ENCODE results near the gene CD160. TPM values are rescaled to one million over a fixed set of nuclear protein-coding genes. Genes with fewer than 3 reads are reported as not detected.

Gene CD160
- total RNA-seq, 1 donor from 2014 or later, result not detected

DNA sequence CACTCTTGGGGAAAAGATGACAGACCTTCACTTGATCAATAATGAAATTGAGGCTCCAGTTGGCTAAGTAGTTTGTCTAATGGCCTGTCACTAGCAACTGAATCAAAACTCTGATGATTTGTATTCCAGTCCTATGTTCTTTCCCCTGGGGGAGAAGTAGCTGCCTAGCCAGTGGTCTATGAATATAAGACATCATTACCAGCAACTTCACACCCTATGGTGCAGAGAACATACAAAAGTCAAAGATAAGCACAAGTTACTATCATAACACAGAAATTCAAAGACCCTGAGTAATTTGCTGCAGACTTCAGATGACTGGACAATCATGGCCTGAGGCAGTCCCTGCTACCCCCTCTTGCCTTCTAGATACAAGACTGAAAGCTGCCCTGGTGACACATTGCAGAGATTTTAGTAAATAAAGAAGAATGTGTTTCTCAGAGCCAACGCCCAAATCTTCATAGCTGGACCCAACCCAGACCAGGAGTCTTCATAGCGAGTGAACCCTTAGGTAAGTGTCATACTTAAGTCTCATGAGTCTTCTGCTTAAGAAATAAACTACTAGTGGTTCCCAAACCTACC is 13.1 kb upstream of the CD160 start:
- no peak overlapping the region for H3K4me3 Mint-ChIP-seq (ENCODE audit: unreplicated experiment)
- TF ChIP-seq, protein P1, sequence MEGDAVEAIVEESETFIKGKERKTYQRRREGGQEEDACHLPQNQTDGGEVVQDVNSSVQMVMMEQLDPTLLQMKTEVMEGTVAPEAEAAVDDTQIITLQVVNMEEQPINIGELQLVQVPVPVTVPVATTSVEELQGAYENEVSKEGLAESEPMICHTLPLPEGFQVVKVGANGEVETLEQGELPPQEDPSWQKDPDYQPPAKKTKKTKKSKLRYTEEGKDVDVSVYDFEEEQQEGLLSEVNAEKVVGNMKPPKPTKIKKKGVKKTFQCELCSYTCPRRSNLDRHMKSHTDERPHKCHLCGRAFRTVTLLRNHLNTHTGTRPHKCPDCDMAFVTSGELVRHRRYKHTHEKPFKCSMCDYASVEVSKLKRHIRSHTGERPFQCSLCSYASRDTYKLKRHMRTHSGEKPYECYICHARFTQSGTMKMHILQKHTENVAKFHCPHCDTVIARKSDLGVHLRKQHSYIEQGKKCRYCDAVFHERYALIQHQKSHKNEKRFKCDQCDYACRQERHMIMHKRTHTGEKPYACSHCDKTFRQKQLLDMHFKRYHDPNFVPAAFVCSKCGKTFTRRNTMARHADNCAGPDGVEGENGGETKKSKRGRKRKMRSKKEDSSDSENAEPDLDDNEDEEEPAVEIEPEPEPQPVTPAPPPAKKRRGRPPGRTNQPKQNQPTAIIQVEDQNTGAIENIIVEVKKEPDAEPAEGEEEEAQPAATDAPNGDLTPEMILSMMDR (IDR thresholded peaks at IDR 0.05; ENCODE audit: partially characterized antibody, unreplicated experiment), result no peak

DNA sequence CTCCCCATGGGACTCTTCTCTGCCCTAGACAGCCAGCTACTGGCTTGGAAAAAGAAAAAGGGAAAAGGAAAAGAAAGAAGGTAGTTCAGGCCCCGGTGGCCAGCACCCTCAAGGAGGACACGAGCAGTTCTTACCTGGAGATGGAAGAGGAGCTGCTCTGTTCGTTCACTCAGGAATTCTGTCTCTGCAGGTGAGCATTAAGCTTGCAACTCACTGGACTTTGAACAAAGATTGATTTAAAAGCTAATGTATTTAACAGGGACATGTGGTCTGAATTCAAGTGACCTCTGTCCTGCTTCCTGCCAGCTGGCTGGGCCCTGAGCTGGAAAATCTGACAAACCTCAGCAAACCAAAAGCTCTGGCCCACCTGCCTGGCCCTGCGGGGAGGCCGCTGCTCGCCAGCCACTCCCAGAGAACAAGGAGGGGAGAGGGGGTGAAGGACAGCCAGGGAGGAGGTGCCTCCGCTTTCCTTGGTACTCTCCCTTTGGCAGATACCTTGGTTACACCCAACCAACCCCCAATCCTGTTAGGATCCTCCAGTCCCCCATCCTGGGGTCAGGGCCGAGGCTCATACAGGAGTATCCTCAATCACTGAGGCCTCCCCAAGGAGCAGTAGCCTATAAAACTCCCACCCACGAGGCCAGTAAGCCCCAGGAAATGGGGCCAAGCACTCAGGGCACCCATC is 12.0 kb upstream of the CD160 start, which contains the start of gene PDZK1:
PDZK1 (minus strand) TSS at position 186 of the 685 bp plus-strand sequence. CDS start 19,347 bp downstream, outside the sequence.
- Mint-ChIP-seq H3K4me3 (ENCODE audit: unreplicated experiment) (no peak within 1 kb of the TSS), H3K9me3 (ENCODE audit: unreplicated experiment) (no peaks in the 10 kb centered on the region), H3K4me1 (ENCODE audit: low read depth, unreplicated experiment) (peaks cover 2% of the 10 kb centered on the region), H3K36me3 (ENCODE audit: unreplicated experiment) (no peaks in the 10 kb centered on the region), H3K27me3 (ENCODE audit: unreplicated experiment) (peaks cover 2% of the 10 kb centered on the region), H3K27ac (ENCODE audit: unreplicated experiment) (no peak within 1 kb of the TSS)
- TF ChIP-seq, protein P1 (IDR thresholded peaks at IDR 0.05; ENCODE audit: partially characterized antibody, unreplicated experiment), result no peak
- DNase-seq, result no peak

More for the DNA sequence above, 13.1 kb upstream of the CD160 start:
- Mint-ChIP-seq H3K27ac (ENCODE audit: unreplicated experiment) (no peak overlapping the region), H3K36me3 (ENCODE audit: unreplicated experiment) (no peaks in the 10 kb centered on the region), H3K9me3 (ENCODE audit: unreplicated experiment) (no peaks in the 10 kb centered on the region), H3K4me1 (ENCODE audit: low read depth, unreplicated experiment) (peaks cover 2% of the 10 kb centered on the region), H3K27me3 (ENCODE audit: unreplicated experiment) (peaks cover 2% of the 10 kb centered on the region)
- DNase-seq, result no peak

DNA sequence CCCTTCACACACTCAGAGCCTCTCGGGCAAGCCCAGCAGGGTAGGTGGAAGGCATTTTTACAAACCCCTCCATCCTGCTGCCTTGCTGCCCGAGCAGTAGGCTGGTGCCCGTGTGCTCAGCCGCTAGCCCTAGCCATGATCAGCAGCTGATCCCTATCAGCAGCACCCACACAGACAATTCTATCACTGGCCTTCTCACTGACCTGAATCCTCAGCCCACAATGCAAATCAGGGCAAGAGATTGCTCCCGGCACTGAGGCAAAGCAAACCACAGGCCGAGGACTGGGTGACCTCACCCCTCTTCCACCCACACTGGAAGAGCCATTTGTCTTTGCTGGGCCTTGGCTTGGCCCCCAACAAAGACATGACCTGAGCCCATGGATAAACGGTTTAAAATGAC is 11.2 kb upstream of the CD160 start:
- no peaks in the 10 kb centered on the region for H3K36me3 Mint-ChIP-seq (ENCODE audit: unreplicated experiment)
- TF ChIP-seq, protein P1 (IDR thresholded peaks at IDR 0.05; ENCODE audit: partially characterized antibody, unreplicated experiment), result no peak
- no peaks in the 10 kb centered on the region for H3K9me3 Mint-ChIP-seq (ENCODE audit: unreplicated experiment)
- H3K27ac Mint-ChIP-seq (ENCODE audit: unreplicated experiment), result no peak overlapping the region
- peaks cover 2% of the 10 kb centered on the region for H3K27me3 Mint-ChIP-seq (ENCODE audit: unreplicated experiment)
- DNase-seq, result no peak
- no peak overlapping the region for H3K4me3 Mint-ChIP-seq (ENCODE audit: unreplicated experiment)
- H3K4me1 Mint-ChIP-seq (ENCODE audit: low read depth, unreplicated experiment), result peaks cover 2% of the 10 kb centered on the region

DNA sequence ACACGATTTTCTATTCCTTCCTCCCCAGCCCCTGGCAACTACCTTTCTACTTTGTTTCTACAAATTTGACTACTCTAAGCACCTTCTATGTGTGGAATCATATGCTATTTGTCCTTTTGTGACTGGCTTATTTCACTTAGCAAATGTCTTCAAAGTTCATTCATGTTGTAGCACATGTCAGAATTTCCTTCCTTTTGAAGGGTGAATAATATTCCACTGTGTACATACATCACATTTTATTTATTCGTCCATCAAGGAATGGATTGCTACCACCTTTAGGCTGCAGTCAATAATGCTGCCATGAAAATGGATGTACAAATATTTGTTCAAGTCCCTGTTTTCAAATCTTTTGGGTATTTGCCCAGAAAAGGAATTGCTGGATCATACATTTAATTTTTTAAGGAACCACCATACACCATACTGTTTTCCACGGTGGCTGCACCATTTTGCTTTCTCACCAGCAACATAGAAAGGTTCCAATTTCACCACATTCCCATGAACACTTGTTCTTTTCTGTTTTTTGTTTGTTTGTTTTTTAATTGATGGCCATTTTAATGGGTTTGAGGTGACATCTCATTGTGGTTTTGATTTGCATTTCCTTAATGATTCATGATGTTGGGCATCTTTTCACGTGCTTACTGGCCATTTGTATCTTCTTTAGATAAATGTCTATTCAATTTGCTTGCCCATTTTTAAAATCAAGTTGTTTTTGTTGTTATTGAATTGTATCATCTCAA is 8.8 kb upstream of the CD160 start:
- no peaks in the 10 kb centered on the region for H3K9me3 Mint-ChIP-seq (ENCODE audit: unreplicated experiment)
- peaks cover 2% of the 10 kb centered on the region for H3K27me3 Mint-ChIP-seq (ENCODE audit: unreplicated experiment)
- H3K36me3 Mint-ChIP-seq (ENCODE audit: unreplicated experiment), result no peaks in the 10 kb centered on the region
- DNase-seq, result no peak
- peaks cover 2% of the 10 kb centered on the region for H3K4me1 Mint-ChIP-seq (ENCODE audit: low read depth, unreplicated experiment)
- TF ChIP-seq, protein P1 (IDR thresholded peaks at IDR 0.05; ENCODE audit: partially characterized antibody, unreplicated experiment), result no peak
- no peak overlapping the region for H3K4me3 Mint-ChIP-seq (ENCODE audit: unreplicated experiment)
- no peak overlapping the region for H3K27ac Mint-ChIP-seq (ENCODE audit: unreplicated experiment)

Data from glutamatergic neuron (in vitro differentiated cells).